ENCODE data around the gene TNS3. TPM values are rescaled to one million over a fixed set of nuclear protein-coding genes. Genes with fewer than 3 reads are reported as not detected.
A peak's percentile ranks its signal among the peaks of the same experiment; 100 is the strongest.

The TNS3 gene
- total RNA-seq, 3 donors from 2014 or later: 69.1 to 98.9 (median 69.9) TPM

- no peak for DNase-seq
- intact Hi-C loops (cut with DNase I, micrococcal nuclease): no loop called here
- H3K9me3 ChIP-seq: no peaks in the 10 kb centered on the region
- TF ChIP-seq CTCF (IDR thresholded peaks at IDR 0.05): no peak
- H3K4me3 ChIP-seq: no peak overlapping the region
- peaks cover 58% of the 10 kb centered on the region for H3K4me1 ChIP-seq (ENCODE audit: low read depth)
- ATAC-seq: peak; percentile 4
- H3K36me3 ChIP-seq (ENCODE audit: low read depth): no peaks in the 10 kb centered on the region
Observed at GRCh38 chr7:47479821-47480575, 101.9 kb downstream of the TNS3 start.

GRCh38 chr7:47478926-47479711 is 102.8 kb downstream of the TNS3 start:
- H3K4me1 ChIP-seq (ENCODE audit: low read depth): peaks cover 54% of the 10 kb centered on the region
- H3K9me3 ChIP-seq: no peaks in the 10 kb centered on the region
- no peak for TF ChIP-seq CTCF (IDR thresholded peaks at IDR 0.05)
- no peak overlapping the region for H3K4me3 ChIP-seq
- intact Hi-C loops (cut with DNase I, micrococcal nuclease): no loop called here
- DNase-seq (no peak), ATAC-seq (no peak)
- no peaks in the 10 kb centered on the region for H3K36me3 ChIP-seq (ENCODE audit: low read depth)

- Histone ChIP-seq H3K36me3 (ENCODE audit: low read depth) (no peaks in the 10 kb centered on the region), H3K4me1 (ENCODE audit: low read depth) (peaks cover 54% of the 10 kb centered on the region), H3K4me3 (no peak overlapping the region), H3K9me3 (no peaks in the 10 kb centered on the region)
- DNase-seq (no peak), ATAC-seq (no peak)
- TF ChIP-seq CTCF (IDR thresholded peaks at IDR 0.05): no peak
- intact Hi-C loops (cut with DNase I, micrococcal nuclease): no loop called here
Observed at GRCh38 chr7:47478017-47478344, 103.9 kb downstream of the TNS3 start.

GRCh38 chr7:47477191-47478016 is 104.5 kb downstream of the TNS3 start:
- Histone ChIP-seq H3K4me1 (ENCODE audit: low read depth) (peaks cover 54% of the 10 kb centered on the region), H3K36me3 (ENCODE audit: low read depth) (no peaks in the 10 kb centered on the region), H3K9me3 (no peaks in the 10 kb centered on the region), H3K4me3 (no peak overlapping the region)
- intact Hi-C loops (cut with DNase I, micrococcal nuclease): no loop called here
- DNase-seq (no peak), ATAC-seq (no peak)
- TF ChIP-seq CTCF (IDR thresholded peaks at IDR 0.05): no peak

GRCh38 chr7:47475880-47476227 is 106.1 kb downstream of the TNS3 start:
- Histone ChIP-seq H3K4me3 (no peak overlapping the region), H3K36me3 (ENCODE audit: low read depth) (no peaks in the 10 kb centered on the region), H3K9me3 (no peaks in the 10 kb centered on the region), H3K4me1 (ENCODE audit: low read depth) (peaks cover 46% of the 10 kb centered on the region)
- TF ChIP-seq CTCF (IDR thresholded peaks at IDR 0.05): no peak
- intact Hi-C loops (cut with DNase I, micrococcal nuclease): no loop called here
- DNase-seq (no peak), ATAC-seq (no peak)

All from mucosa of descending colon (tissue), 3 donors.